ENCODE data around the gene RABL6.

The RABL6 gene

GRCh38 chr9:136847088-136847825 lies 39.5 kb downstream of the RABL6 start:
- DNase-seq (ENCODE audit: low read depth): no peak

DNA sequence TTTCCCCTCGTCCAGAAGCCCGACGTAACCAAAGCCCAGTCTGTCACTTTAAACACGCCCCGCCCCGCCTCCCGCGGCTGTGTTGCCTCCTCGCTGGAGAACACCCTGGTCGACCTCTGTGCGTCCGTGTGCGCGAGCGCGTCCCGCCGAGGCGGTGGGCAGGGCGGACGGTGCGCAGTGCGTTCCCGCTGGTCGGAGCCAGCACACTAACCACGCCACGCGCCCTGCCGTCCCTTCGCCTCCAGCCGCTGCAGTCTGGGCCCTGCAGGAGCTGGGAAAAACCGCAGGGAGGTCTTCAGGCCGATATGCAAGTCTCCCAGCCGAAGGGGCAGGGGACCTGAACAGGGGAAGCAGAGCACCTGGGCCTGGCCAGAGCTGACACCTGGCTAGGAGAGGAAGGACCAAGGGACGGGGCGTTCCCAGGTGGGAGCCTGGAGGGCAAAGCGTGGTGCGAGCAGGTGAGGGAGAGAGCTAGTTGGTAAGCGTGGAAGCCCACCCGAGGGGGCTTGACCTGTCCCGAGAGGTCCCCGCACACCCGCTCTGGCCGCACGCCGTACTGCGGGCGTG lies 40.2 kb downstream of the RABL6 start:
- DNase-seq (ENCODE audit: low read depth): peak; percentile 43

GRCh38 chr9:136848393-136849037 lies 40.8 kb downstream of the RABL6 start:
- no peak for DNase-seq (ENCODE audit: low read depth)

DNA sequence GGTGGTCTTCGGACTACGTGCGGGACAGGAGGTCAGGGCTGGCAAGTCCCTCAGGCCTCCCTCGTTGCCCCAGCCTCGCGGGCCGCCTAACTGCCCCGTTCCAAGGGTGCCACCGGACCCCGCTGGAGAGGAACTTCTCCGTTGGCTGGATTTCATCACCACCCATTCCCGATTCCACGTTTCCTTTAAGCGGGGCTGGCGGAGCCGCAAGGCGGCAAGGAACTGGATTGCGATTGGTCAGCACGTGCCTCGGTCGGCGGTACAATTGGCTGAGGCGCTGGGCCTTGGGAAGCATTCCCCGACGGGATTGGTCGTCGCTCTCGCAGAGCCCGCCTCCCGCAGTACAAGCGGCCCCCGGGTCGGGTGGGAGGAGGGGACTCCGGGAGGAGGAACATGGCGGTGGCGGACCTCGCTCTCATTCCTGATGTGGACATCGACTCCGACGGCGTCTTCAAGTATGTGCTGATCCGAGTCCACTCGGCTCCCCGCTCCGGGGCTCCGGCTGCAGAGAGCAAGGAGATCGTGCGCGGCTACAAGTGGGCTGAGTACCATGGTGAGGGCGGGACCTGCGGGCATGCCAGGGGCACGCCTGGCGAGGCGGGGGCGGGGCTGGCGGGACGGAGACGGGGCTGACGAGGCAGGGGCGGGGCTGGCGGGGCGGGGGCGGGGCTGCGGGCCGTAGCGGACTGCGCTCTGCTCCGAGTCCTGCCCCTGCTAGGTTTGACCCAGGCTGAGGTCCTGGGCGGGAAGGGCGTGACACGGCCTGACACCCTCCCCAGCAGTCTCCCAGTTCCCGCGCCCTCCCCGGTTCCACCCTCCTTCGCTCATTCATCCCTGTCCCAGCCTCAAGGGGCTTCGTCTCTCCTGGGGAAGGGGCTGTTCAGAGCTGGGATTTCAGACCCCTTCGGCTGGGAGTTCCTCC lies 41.6 kb downstream of the RABL6 start, which contains the start of gene PHPT1:
PHPT1 (plus strand) TSS at position 372 of the 922 bp plus-strand sequence; CDS start at position 394, 22 bp downstream.
- DNase-seq (ENCODE audit: low read depth): peak; percentile 92

GRCh38 chr9:136849960-136850865 lies 42.5 kb downstream of the RABL6 start:
- no peak for DNase-seq (ENCODE audit: low read depth)

DNA sequence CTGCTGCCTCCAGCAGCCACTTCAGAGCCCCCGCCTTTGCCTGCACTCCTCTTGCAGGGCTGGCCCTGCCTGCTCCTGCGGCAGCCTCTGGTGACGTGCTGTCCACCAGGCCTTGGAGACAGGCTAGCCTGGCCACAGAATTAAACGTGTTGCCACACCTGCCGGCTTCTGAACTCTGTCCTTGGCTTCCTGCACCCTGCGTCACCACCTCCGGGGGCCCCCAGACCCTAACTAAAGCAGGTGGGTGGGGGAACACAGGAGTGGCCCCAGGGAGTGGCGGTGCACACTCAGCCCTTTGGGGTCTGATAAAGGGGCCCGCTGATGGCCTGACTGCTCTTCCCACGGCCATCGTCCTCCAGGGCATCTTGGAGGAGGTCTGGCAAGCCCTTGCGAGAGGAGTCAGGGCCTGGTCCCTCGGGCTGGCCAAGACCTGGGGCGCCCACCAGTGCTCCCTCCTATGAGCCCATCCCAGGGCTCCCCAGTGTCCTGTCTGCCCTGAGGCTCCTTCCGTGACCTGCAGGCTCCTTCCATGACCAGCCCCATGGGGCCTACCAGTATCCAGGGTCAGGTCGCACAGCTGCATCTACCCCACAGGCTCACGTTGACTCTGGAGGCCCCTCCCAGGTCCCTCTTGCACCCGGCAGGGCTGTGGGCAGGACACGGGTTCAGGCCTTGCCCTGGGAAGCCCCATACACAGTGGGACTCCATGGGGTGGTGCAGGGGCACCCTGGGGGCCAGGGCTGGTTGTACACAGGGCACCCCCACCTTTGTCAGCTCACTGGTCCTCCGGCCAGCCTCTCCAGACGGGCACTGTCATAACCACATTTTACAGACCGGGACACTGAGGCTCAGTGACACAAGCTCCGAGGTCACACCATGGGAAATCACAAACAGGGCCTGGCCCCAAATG lies 43.4 kb downstream of the RABL6 start:
- no peak for DNase-seq (ENCODE audit: low read depth)

GRCh38 chr9:136851941-136852663 lies 44.4 kb downstream of the RABL6 start, which contains the start of gene MAMDC4:
MAMDC4 (plus strand) TSS chr9:136852346; CDS start chr9:136852417, 71 bp downstream.
- DNase-seq (ENCODE audit: low read depth): no peak

- no peak for DNase-seq (ENCODE audit: low read depth)
Measured at GRCh38 chr9:136852664-136853595, 45.2 kb downstream of the RABL6 start.

- no peak for DNase-seq (ENCODE audit: low read depth)
Measured at GRCh38 chr9:136853596-136854112, 45.9 kb downstream of the RABL6 start.

DNA sequence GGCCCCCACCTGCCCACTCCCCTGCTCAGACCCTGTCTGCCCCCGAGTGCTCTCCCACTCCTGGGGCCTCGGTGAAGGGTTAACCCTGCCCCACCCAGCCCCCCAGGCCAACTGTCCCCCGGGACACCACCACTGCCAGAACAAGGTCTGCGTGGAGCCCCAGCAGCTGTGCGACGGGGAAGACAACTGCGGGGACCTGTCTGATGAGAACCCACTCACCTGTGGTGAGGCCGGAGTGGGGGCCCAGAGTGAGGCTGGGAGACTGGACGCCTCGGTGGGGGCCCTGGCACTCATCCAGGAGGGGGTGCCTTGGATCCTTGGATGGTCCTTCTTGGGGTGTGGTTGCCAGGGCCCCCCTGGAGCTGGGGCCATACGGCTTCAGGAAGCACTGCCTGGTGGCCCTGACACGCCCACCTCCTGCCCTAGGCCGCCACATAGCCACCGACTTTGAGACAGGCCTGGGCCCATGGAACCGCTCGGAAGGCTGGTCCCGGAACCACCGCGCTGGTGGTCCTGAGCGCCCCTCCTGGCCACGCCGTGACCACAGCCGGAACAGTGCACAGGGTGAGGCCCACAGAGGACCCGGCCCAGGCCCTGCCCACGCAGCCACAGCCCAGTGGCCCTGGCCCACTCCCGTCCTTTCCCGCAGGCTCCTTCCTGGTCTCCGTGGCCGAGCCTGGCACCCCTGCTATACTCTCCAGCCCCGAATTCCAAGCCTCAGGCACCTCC lies 46.5 kb downstream of the RABL6 start:
- DNase-seq (ENCODE audit: low read depth): no peak

- DNase-seq (ENCODE audit: low read depth): no peak
Measured at GRCh38 chr9:136854842-136855460, 47.2 kb downstream of the RABL6 start.

GRCh38 chr9:136855461-136856078 lies 47.8 kb downstream of the RABL6 start:
- DNase-seq (ENCODE audit: low read depth): no peak

DNA sequence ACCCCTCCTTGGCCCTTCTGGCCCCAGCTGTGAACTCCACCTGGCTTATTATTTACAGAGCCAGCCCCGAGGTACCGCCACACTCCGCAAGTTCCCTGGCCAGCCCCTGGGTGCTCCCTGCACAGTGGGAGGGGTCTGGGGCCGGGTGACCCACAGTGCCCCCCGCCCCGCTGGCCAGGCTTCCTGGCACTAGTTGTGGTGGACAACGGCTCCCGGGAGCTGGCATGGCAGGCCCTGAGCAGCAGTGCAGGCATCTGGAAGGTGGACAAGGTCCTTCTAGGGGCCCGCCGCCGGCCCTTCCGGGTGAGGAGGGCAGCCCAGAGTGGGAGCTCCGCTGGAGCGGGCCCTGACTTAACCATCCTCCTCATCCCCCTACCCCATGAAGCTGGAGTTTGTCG lies 48.3 kb downstream of the RABL6 start:
- DNase-seq (ENCODE audit: low read depth): no peak

DNA sequence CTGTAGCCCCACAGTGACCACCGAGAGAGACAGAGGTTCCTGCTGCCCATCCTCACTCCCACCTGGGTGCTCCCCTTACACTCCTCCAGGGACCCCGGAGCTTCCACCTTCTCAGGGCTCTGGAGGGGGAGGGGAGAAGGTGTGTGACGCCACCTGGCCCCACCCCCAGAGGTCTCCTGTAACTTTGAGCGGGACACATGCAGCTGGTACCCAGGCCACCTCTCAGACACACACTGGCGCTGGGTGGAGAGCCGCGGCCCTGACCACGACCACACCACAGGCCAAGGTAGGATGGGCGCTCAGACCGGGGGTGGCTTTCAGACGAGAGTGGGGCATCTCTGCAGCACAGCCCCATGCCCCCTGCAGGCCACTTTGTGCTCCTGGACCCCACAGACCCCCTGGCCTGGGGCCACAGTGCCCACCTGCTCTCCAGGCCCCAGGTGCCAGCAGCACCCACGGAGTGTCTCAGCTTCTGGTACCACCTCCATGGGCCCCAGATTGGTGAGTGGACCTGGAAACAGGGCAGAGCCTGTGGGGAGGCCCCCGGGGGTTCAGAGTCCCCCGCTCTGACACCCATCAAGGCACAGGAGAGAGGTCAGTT lies 48.9 kb downstream of the RABL6 start:
- no peak for DNase-seq (ENCODE audit: low read depth)

DNA sequence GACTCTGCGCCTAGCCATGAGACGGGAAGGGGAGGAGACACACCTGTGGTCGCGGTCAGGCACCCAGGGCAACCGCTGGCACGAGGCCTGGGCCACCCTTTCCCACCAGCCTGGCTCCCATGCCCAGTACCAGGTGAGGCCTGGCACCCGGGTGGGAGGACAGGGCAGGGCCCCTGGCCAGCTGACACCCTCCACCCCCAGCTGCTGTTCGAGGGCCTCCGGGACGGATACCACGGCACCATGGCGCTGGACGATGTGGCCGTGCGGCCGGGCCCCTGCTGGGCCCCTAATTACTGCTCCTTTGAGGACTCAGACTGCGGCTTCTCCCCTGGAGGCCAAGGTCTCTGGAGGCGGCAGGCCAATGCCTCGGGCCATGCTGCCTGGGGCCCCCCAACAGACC lies 49.4 kb downstream of the RABL6 start:
- DNase-seq (ENCODE audit: low read depth): no peak

Measured in stimulated activated CD8-positive, alpha-beta memory T cell treated with anti-CD3 and anti-CD28 coated beads, Interleukin-12 subunit alpha, Interleukin-12 subunit beta, amount 100 ng/mL, for 1 hour (primary cell).